ENCODE results near the gene MYH7.

DNA sequence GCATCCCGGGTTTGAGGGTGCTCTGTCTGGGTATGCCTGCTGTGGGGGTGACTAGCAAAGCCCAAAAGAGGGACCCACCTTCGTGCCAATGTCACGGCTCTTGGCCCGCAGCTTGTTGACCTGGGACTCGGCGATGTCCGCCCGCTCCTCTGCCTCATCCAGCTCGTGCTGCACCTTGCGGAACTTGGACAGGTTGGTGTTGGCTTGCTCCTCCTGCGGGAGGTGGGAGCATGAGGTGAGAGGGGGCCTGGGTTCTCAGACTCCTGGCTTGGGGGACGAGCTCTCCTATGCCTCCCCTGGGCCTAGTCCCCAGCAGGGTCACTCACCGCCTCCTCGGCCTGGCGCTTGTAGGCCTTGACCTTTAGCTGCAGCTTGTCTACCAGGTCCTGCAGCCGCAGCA lies 21.8 kb downstream of the MYH7 start:
- no peak for TF ChIP-seq POLR2AphosphoS5 (IDR thresholded peaks at IDR 0.05; ENCODE audit: borderline replicate concordance, low read depth, low read length)
- no peak for TF ChIP-seq EZH2 (IDR thresholded peaks at IDR 0.05)
- TF ChIP-seq FOXP2 (optimal IDR thresholded peaks at IDR 0.05; ENCODE audit: control extremely low read depth, extremely low read length, insufficient read depth), result no peak

Measured in SK-N-MC (cell line).